ENCODE measurements around the gene IBA57.

IBA57 gene

DNA sequence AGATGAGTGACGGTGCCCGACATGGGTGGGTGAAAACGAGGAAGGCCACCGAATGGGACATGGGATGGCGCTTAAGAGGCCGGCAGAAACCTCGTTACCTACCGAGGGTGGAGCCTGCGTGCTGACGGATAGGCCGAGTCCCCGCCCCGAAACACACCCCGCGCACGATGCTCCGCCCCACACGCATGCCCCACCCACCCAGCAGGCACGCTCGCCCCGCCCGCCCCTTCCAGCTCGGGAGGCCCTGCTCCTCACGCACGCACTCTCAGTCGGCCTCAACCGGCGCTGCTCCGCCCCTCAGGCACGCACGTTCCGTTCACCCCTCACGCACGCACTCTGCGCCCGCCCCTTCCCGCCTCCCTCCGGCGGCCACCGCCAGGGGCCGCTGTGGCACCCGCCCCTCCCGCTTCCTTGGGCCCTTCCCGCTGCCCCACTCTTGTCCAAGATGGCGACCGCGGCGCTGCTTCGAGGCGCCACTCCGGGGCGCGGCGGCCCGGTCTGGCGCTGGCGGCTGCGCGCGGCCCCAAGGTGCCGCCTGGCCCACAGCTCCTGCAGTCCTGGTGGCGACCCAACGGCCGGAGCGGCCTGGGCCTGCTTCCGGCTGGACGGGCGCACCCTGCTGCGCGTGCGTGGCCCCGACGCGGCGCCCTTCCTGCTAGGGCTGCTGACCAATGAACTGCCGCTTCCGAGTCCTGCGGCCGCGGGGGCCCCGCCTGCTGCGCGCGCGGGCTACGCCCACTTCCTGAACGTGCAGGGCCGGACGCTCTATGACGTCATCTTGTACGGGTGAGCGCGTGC lies at the start of gene IBA57:
IBA57 (plus strand) TSS at position 433 of the 798 bp plus-strand sequence; CDS start at position 446, 13 bp downstream.
- peak within 1 kb of the TSS; percentile 78 for H3K27ac ChIP-seq
- TF ChIP-seq, protein P1, sequence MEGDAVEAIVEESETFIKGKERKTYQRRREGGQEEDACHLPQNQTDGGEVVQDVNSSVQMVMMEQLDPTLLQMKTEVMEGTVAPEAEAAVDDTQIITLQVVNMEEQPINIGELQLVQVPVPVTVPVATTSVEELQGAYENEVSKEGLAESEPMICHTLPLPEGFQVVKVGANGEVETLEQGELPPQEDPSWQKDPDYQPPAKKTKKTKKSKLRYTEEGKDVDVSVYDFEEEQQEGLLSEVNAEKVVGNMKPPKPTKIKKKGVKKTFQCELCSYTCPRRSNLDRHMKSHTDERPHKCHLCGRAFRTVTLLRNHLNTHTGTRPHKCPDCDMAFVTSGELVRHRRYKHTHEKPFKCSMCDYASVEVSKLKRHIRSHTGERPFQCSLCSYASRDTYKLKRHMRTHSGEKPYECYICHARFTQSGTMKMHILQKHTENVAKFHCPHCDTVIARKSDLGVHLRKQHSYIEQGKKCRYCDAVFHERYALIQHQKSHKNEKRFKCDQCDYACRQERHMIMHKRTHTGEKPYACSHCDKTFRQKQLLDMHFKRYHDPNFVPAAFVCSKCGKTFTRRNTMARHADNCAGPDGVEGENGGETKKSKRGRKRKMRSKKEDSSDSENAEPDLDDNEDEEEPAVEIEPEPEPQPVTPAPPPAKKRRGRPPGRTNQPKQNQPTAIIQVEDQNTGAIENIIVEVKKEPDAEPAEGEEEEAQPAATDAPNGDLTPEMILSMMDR (conservative IDR thresholded peaks at IDR 0.05) = peak; percentile 78

DNA sequence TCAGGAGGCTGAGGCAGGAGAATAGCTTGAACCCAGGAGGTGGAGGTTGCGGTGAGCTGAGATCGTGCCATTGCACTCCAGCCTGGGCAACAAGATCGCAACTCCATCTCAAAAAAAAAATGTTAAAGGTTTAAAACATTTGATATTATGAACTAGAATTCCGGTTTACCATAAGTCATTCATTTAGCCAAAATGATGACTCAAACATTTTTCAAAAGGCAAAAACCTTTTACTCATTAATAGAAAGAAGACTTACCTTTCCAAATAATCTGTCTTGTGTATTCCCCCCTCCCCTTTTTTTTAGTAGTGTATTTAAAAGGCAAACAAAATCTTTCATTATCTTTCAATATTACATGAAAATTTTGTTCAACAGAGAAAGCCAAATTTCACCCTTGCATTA lies 48.3 kb upstream of the IBA57 start:
- TF ChIP-seq, protein P1 (conservative IDR thresholded peaks at IDR 0.05) = no peak
- no peak overlapping the region for H3K27ac ChIP-seq

DNA sequence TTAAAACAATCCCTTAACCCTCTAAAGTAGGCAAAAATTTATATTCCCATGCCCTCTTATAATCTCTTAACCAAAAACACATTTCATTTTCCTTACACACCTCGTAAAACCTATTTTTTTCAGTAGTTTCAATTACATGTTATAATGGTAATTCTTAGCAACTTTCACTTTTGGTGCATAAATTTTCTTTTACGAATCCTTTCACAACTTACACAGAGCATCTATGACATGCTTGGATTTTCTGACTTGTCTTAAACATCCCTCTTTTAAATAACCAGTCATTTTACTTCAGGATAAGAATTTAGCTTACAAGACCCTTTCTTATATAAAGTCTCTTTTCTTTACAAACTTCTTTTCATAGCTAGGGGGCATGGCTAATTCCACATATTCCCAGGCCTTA lies 47.6 kb upstream of the IBA57 start:
- TF ChIP-seq, protein P1 (conservative IDR thresholded peaks at IDR 0.05) = no peak
- no peak overlapping the region for H3K27ac ChIP-seq

DNA sequence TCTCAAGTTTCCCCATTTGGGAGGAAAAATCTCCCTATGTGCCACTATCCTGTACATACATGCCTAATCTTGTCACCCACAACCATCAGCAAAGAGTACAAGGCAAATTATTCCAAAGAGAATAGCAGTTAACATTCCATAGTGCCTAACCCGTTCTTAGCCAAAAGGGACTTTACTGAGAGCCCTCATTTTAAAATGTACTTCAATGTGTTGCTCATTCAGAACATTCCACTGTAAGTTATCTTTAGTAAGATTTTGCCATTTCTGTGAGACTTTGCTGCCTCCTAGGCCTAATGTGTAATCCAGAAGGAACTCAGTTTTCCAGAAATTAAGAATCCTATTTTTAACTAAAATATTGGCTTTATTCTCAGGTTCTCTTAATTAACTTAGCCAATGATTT lies 45.3 kb upstream of the IBA57 start:
- H3K27ac ChIP-seq = no peak overlapping the region
- TF ChIP-seq, protein P1 (conservative IDR thresholded peaks at IDR 0.05) = no peak

DNA sequence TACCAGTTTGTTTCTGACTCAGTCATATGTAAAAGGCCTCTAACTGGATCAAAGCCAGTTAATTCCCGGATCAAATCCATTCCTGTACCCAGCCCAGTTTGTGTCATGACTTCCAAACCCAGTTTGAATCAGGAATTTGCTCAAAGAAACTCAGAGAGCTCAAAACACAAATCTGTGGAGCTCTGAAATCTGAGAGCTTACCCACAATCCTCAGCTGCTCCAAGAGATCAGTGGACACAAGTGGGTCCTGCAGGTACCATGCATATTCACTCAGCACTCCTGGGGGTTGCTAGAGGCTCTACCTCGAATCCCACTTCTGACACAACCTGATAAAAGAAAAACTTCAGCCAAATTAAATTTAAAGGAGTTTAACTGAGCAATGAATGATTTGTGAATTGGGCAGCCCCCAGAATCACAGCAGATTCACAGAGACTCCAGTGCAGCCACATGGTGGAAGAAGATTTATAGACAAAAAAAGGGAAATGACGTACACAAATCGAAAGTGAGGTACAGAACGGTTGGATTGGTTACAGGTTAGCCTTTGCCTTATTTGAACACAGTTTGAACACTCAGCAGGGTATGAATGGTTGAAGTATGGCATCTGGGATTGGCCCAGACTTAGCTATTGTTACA lies 44.6 kb upstream of the IBA57 start:
- no peak overlapping the region for H3K27ac ChIP-seq
- TF ChIP-seq, protein P1 (conservative IDR thresholded peaks at IDR 0.05) = no peak

DNA sequence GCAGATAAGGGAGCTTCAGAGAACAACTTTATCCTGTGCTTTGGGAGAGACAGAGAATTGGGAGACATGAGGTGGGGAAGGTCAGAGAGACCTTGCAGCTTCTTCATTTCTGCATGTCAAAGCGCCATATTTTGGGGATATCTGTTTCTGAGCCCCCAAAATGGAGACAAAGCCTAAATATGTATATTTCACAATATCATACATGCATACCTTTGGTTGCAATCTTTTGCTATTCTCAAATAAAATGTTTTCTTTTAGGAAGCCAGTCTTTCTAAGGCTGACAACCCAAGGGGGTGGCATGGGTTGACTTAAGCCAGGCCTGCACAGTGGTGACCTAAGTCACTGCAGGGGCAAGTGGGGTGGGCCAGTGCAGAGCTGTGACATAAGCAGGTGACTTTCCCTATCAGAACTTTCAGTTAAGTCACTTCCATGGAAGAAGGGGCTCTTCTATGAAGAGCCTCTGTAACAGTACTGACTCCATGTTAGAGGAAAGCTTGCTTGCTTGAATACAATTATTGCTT lies 42.6 kb upstream of the IBA57 start:
- no peak overlapping the region for H3K27ac ChIP-seq
- TF ChIP-seq, protein P1 (conservative IDR thresholded peaks at IDR 0.05) = no peak

DNA sequence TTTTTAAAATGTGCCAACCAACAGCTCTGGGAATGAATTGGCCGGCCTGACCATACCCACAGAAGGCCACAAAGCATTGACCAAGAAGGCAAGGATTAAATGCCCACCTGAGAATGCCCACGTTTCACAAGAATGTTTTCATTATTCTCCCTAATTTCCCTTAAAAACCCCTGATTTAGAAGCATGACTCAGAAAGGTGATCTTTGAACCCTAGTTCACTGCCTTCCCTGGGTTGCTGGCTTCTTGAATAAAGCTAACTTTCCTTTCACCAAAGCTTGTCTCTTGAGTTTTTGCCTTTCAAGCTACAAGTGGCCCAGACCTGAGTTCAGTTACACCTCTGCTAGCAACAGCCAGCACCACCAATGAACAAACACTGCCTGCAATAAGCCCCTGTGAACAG lies 42.1 kb upstream of the IBA57 start:
- H3K27ac ChIP-seq = no peak overlapping the region
- TF ChIP-seq, protein P1 (conservative IDR thresholded peaks at IDR 0.05) = no peak
